Endothelial cell (in vitro differentiated cells): ENCODE results near the gene APBA2. TPM values are rescaled to one million over a fixed set of nuclear protein-coding genes. Genes with fewer than 3 reads are reported as not detected.
"Not testable (repeated sequence)": the region's sequence is repeated elsewhere in the genome, so short reads cannot be mapped to it uniquely, and the experiment has no call there.

Experiments
- DNase-seq: peaks from one replicate; pipeline ENCODE4 v3.0.0; 2021; ENCODE audit warnings: low spot score
- H3K27ac Mint-ChIP-seq: one replicate; pipeline ENCODE4 v1.8.0; 2021; ENCODE audit warnings: mixed read lengths, inconsistent platforms; ENCODE audit not compliant: unreplicated experiment
- H3K27me3 Mint-ChIP-seq: one replicate; pipeline ENCODE4 v1.8.0; 2021; ENCODE audit warnings: mild to moderate bottlenecking, moderate library complexity, mixed read lengths, inconsistent platforms; ENCODE audit not compliant: unreplicated experiment
- H3K36me3 Mint-ChIP-seq: one replicate; pipeline ENCODE4 v1.8.0; 2021; ENCODE audit warnings: mild to moderate bottlenecking, low read depth, mixed read lengths, inconsistent platforms; ENCODE audit not compliant: unreplicated experiment
- H3K4me1 Mint-ChIP-seq: one replicate; pipeline ENCODE4 v1.8.0; 2021; ENCODE audit warnings: mild to moderate bottlenecking, mixed read lengths, inconsistent platforms; ENCODE audit not compliant: unreplicated experiment
- H3K4me3 Mint-ChIP-seq: one replicate; pipeline ENCODE4 v1.8.0; 2021; ENCODE audit warnings: mild to moderate bottlenecking, mixed read lengths, inconsistent platforms; ENCODE audit not compliant: unreplicated experiment
- H3K9me3 Mint-ChIP-seq: one replicate; pipeline ENCODE4 v1.8.0; 2021; ENCODE audit warnings: mixed read lengths, inconsistent platforms; ENCODE audit not compliant: unreplicated experiment
- CTCF ChIP-seq: fragments of 200-600 bp; sonication (generic); IDR thresholded peaks from one replicate; pipeline ENCODE4 v1.5.0; 2021; ENCODE audit warnings: antibody characterized with exemption; ENCODE audit not compliant: unreplicated experiment
- total RNA-seq: library from RNA; stranded (reverse); fragmentation: NEBNext Ultra II Directional; extraction: Animal tissue kit (Norgen Biotek cat#: 25700); gene quantifications from one replicate; pipeline ENCODE4 v1.2.1, GENCODE V29; 2021; ENCODE audit not compliant: unreplicated experiment

Gene APBA2
- total RNA-seq, 1 donor from 2014 or later: 33.1 TPM

DNA sequence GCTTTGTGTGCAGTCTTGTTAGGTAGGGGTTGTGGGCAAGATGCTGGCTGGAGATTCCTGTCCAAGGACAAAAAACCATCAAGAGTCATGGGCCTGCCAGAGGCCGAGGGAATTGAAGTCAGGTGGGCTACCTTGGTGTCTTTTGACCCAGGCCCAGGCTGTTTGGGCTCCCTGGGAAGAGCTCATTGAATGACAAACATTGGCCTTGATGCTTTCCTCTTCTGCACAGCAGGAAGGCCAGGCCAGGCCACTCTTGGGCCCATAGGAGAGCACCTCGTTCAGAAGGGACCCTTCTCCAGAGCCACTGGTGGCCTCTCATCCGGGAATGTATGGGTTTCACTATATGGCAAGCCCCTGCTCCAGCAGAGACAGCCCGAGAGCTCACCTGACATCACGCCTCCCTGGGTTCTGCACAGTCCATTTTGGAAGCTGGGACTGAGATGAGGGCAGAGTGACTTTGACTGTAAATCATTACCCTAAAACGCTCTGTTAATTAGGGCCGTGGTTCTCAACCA lies 214.8 kb downstream of the APBA2 start:
- no peak for DNase-seq
- Mint-ChIP-seq H3K27me3 (peaks cover 9% of the 10 kb centered on the region), H3K9me3 (no peaks in the 10 kb centered on the region), H3K36me3 (peaks cover 15% of the 10 kb centered on the region), H3K4me3 (no peak overlapping the region), H3K4me1 (no peaks in the 10 kb centered on the region), H3K27ac (no peak overlapping the region)
- no peak for TF ChIP-seq CTCF

DNA sequence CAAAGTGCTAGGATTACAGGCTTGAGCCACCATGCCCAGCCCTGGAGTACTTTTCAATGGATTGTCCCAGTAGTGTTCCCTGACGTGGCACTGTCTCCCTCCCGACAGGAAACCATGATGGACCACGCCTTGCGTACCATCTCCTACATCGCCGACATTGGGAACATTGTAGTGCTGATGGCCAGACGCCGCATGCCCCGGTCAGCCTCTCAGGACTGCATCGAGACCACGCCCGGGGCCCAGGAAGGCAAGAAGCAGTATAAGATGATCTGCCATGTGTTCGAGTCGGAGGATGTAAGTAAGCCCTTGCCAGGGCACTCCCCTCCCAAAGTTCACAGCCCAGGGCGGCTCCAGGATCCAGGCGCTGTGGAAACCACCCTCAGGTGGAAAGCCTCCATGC lies 215.7 kb downstream of the APBA2 start:
- no peaks in the 10 kb centered on the region for H3K9me3 Mint-ChIP-seq
- DNase-seq: no peak
- H3K36me3 Mint-ChIP-seq: peaks cover 18% of the 10 kb centered on the region
- H3K4me1 Mint-ChIP-seq: no peaks in the 10 kb centered on the region
- no peak for TF ChIP-seq CTCF
- no peak overlapping the region for H3K27ac Mint-ChIP-seq
- no peak overlapping the region for H3K4me3 Mint-ChIP-seq
- H3K27me3 Mint-ChIP-seq: peaks cover 9% of the 10 kb centered on the region

GRCh38 chr15:29102173-29102794 lies 216.5 kb downstream of the APBA2 start:
- H3K27ac Mint-ChIP-seq, H3K4me1 Mint-ChIP-seq, H3K4me3 Mint-ChIP-seq, H3K9me3 Mint-ChIP-seq, H3K27me3 Mint-ChIP-seq: not testable (repeated sequence)
- DNase-seq: peak; percentile 64
- TF ChIP-seq CTCF: peak; percentile 89
- peaks cover 18% of the 10 kb centered on the region for H3K36me3 Mint-ChIP-seq

- H3K27ac Mint-ChIP-seq: peak overlapping the region; percentile 52
- H3K27me3 Mint-ChIP-seq: peaks cover 9% of the 10 kb centered on the region
Observed at GRCh38 chr15:29102911-29103823, 217.4 kb downstream of the APBA2 start.

More at GRCh38 chr15:29102911-29103823, 217.4 kb downstream of the APBA2 start:
- TF ChIP-seq CTCF: no peak
- H3K4me1 Mint-ChIP-seq: no peaks in the 10 kb centered on the region
- peak; percentile 24 for DNase-seq
- peaks cover 18% of the 10 kb centered on the region for H3K36me3 Mint-ChIP-seq
- no peaks in the 10 kb centered on the region for H3K9me3 Mint-ChIP-seq
- H3K4me3 Mint-ChIP-seq: no peak overlapping the region
